ENCODE data around the gene UGCG.

Gene UGCG

DNA sequence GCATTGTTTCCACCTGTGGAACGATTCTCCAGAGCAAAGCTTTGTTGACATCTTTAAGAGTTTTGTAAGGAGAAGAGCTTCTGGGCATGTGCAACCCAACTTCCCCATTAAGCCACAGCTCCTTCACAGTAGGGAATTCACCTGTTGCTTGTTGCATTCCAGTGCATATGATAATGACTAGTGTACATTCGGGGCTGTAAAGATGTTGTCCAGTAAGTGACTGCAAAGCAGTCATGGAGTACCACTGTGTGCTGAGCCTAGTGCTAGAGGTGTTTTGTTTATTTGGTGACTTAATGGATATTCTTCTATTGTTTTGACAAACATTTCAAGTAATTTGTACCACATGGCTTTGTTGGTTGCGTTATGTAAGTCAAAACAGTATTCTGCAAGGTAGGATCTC, 12.8 kb downstream of the UGCG start:
- H3F3A ChIP-seq (ENCODE audit: low read depth), result no peaks in the 10 kb centered on the region
- peaks cover 25% of the 10 kb centered on the region for H3K4me1 ChIP-seq (ENCODE audit: insufficient read depth, low read length, poor library complexity, severe bottlenecking)
- no peaks in the 10 kb centered on the region for H3K27me3 ChIP-seq (ENCODE audit: insufficient read depth, low read length, poor library complexity, severe bottlenecking)
- no peak overlapping the region for H3K4me2 ChIP-seq (ENCODE audit: low read depth, low read length, poor library complexity, severe bottlenecking)
- no peaks in the 10 kb centered on the region for H3K9me2 ChIP-seq (replicated peaks; ENCODE audit: low read depth, low read length)
- no peaks in the 10 kb centered on the region for H3K9me3 ChIP-seq (ENCODE audit: insufficient read depth, low read depth, low read length)
- H4K20me1 ChIP-seq (ENCODE audit: insufficient read depth, low read length, poor library complexity, severe bottlenecking), result peaks cover 35% of the 10 kb centered on the region
- peaks cover 95% of the 10 kb centered on the region for H3K79me2 ChIP-seq (ENCODE audit: insufficient read depth, low read length)
- no peak overlapping the region for H2AFZ ChIP-seq (ENCODE audit: low read length)
- TF ChIP-seq, protein P1, sequence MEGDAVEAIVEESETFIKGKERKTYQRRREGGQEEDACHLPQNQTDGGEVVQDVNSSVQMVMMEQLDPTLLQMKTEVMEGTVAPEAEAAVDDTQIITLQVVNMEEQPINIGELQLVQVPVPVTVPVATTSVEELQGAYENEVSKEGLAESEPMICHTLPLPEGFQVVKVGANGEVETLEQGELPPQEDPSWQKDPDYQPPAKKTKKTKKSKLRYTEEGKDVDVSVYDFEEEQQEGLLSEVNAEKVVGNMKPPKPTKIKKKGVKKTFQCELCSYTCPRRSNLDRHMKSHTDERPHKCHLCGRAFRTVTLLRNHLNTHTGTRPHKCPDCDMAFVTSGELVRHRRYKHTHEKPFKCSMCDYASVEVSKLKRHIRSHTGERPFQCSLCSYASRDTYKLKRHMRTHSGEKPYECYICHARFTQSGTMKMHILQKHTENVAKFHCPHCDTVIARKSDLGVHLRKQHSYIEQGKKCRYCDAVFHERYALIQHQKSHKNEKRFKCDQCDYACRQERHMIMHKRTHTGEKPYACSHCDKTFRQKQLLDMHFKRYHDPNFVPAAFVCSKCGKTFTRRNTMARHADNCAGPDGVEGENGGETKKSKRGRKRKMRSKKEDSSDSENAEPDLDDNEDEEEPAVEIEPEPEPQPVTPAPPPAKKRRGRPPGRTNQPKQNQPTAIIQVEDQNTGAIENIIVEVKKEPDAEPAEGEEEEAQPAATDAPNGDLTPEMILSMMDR (conservative IDR thresholded peaks at IDR 0.05; ENCODE audit: low read length), result no peak
- H3K9ac ChIP-seq (ENCODE audit: low read depth, low read length, poor library complexity, severe bottlenecking), result no peak overlapping the region
- H3K36me3 ChIP-seq (ENCODE audit: insufficient read depth, low read length), result no peaks in the 10 kb centered on the region
- no peak overlapping the region for H3K4me3 ChIP-seq (ENCODE audit: low read length, poor library complexity, severe bottlenecking)

DNA sequence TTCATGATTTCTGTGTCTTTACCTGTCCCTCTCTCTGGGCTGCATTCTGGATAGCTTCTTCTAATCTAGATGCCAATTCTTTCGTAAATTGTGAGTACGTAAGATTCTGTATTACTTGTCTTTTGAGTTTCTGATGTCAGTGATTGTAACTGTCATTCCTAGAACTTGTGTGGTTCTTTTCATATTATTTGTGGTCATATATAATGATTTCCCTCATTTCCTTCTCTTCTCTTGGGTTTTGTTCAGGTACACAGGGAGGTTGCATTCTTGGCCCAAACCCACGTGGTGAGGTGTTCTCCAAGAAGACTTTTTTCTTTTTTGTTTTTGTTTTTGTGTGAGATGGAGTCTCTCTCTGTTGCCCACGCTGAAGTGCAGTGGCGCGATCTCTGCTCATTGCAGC, 13.8 kb downstream of the UGCG start:
- H3K4me3 ChIP-seq (ENCODE audit: low read length, poor library complexity, severe bottlenecking), result no peak overlapping the region
- H3K9me2 ChIP-seq (replicated peaks; ENCODE audit: low read depth, low read length), result no peaks in the 10 kb centered on the region
- peaks cover 94% of the 10 kb centered on the region for H3K79me2 ChIP-seq (ENCODE audit: insufficient read depth, low read length)
- no peaks in the 10 kb centered on the region for H3K9me3 ChIP-seq (ENCODE audit: insufficient read depth, low read depth, low read length)
- peaks cover 21% of the 10 kb centered on the region for H3K4me1 ChIP-seq (ENCODE audit: insufficient read depth, low read length, poor library complexity, severe bottlenecking)
- H2AFZ ChIP-seq (ENCODE audit: low read length), result no peak overlapping the region
- no peaks in the 10 kb centered on the region for H3K27me3 ChIP-seq (ENCODE audit: insufficient read depth, low read length, poor library complexity, severe bottlenecking)
- peaks cover 2% of the 10 kb centered on the region; the same call in 1 of the 2 replicates for H3K36me3 ChIP-seq (ENCODE audit: insufficient read depth, low read length)
- TF ChIP-seq EZH2phosphoT487 (IDR thresholded peaks at IDR 0.05; ENCODE audit: borderline replicate concordance), result no peak
- TF ChIP-seq, protein P1 (conservative IDR thresholded peaks at IDR 0.05; ENCODE audit: low read length), result no peak
- peaks cover 35% of the 10 kb centered on the region for H4K20me1 ChIP-seq (ENCODE audit: insufficient read depth, low read length, poor library complexity, severe bottlenecking)
- H3K4me2 ChIP-seq (ENCODE audit: low read depth, low read length, poor library complexity, severe bottlenecking), result peak overlapping the region; percentile 23
- no peaks in the 10 kb centered on the region for H3F3A ChIP-seq (ENCODE audit: low read depth)
- H3K9ac ChIP-seq (ENCODE audit: low read depth, low read length, poor library complexity, severe bottlenecking), result no peak overlapping the region

DNA sequence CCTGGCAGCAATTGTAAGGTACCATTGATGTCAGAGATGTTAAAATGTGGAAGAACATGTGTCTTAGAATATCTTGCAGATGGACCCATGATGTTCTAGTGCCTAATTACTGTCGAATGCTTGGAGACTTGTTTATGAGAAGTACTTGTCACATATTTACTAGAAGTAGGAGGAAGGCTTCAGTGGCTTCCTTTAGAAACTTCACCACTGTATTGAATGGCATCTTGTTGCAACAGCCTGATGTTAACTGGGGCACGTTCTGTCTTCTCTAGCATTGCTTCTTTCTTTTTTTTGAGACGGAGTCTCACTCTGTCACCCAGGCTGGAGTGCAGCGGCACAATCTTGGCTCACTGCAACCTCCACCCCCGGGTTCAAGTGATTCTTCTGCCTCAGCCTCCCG, 16.5 kb downstream of the UGCG start:
- no peak overlapping the region for H3K9ac ChIP-seq (ENCODE audit: low read depth, low read length, poor library complexity, severe bottlenecking)
- peaks cover 80% of the 10 kb centered on the region for H3K79me2 ChIP-seq (ENCODE audit: insufficient read depth, low read length)
- H3F3A ChIP-seq (ENCODE audit: low read depth), result no peaks in the 10 kb centered on the region
- H3K9me3 ChIP-seq (ENCODE audit: insufficient read depth, low read depth, low read length), result no peaks in the 10 kb centered on the region
- TF ChIP-seq, protein P1 (conservative IDR thresholded peaks at IDR 0.05; ENCODE audit: low read length), result no peak
- TF ChIP-seq EZH2phosphoT487 (IDR thresholded peaks at IDR 0.05; ENCODE audit: borderline replicate concordance), result no peak
- no peaks in the 10 kb centered on the region for H3K9me2 ChIP-seq (replicated peaks; ENCODE audit: low read depth, low read length)
- H3K4me2 ChIP-seq (ENCODE audit: low read depth, low read length, poor library complexity, severe bottlenecking), result no peak overlapping the region
- H2AFZ ChIP-seq (ENCODE audit: low read length), result no peak overlapping the region
- H3K4me3 ChIP-seq (ENCODE audit: low read length, poor library complexity, severe bottlenecking), result no peak overlapping the region
- H3K36me3 ChIP-seq (ENCODE audit: insufficient read depth, low read length), result peaks cover 12% of the 10 kb centered on the region; the same call in 1 of the 2 replicates
- peaks cover 30% of the 10 kb centered on the region for H4K20me1 ChIP-seq (ENCODE audit: insufficient read depth, low read length, poor library complexity, severe bottlenecking)
- H3K4me1 ChIP-seq (ENCODE audit: insufficient read depth, low read length, poor library complexity, severe bottlenecking), result peaks cover 21% of the 10 kb centered on the region
- H3K27me3 ChIP-seq (ENCODE audit: insufficient read depth, low read length, poor library complexity, severe bottlenecking), result no peaks in the 10 kb centered on the region
